HG03097 (cell line): ENCODE results near the gene SLC35F4.
"Not testable (repeated sequence)": the region's sequence is repeated elsewhere in the genome, so short reads cannot be mapped to it uniquely, and the experiment has no call there.

ENCODE experiments used
- ATAC-seq: cut with Tn5 transposase; IDR thresholded peaks from one replicate; pipeline ENCODE4 v1.9.1; 2021; ENCODE audit not compliant: unreplicated experiment, low FRiP score

Gene SLC35F4

GRCh38 chr14:57865403-57866198, at the start of gene SLC35F4:
Gene SLC35F4, minus strand, starts transcription at chr14:57866092.
- ATAC-seq, result no peak

GRCh38 chr14:57909626-57910025, 43.7 kb upstream of the SLC35F4 start:
- ATAC-seq, result no peak

- ATAC-seq, result no peak
Measured at GRCh38 chr14:57903954-57904353, 38.1 kb upstream of the SLC35F4 start.

GRCh38 chr14:57898837-57899572, 33.1 kb upstream of the SLC35F4 start:
- ATAC-seq, result no peak

GRCh38 chr14:57897144-57897748, 31.4 kb upstream of the SLC35F4 start:
- ATAC-seq, result no peak

- no peak for ATAC-seq
Measured at GRCh38 chr14:57889245-57889644, 23.4 kb upstream of the SLC35F4 start.

- ATAC-seq, result no peak
Measured at GRCh38 chr14:57884175-57884574, 18.3 kb upstream of the SLC35F4 start.

GRCh38 chr14:57883061-57883460, 17.2 kb upstream of the SLC35F4 start:
- ATAC-seq, result no peak

GRCh38 chr14:57879516-57879915, 13.6 kb upstream of the SLC35F4 start:
- ATAC-seq, result no peak

GRCh38 chr14:57875985-57876384, 10.1 kb upstream of the SLC35F4 start:
- ATAC-seq, result no peak

GRCh38 chr14:57875296-57875695, 9.4 kb upstream of the SLC35F4 start:
- ATAC-seq, result no peak

GRCh38 chr14:57871459-57872080, 5.7 kb upstream of the SLC35F4 start:
- peak; percentile 79 for ATAC-seq

- ATAC-seq, result no peak
Measured at GRCh38 chr14:57870686-57871457, 5.0 kb upstream of the SLC35F4 start.

GRCh38 chr14:57869617-57870016, 3.7 kb upstream of the SLC35F4 start:
- no peak for ATAC-seq

- no peak for ATAC-seq
Measured at GRCh38 chr14:57866199-57866705, 360 bp upstream of the SLC35F4 start.

- ATAC-seq, result no peak
Measured at GRCh38 chr14:57865066-57865402, 858 bp downstream of the SLC35F4 start.

- ATAC-seq, result no peak
Measured at GRCh38 chr14:57864659-57865058, 1.2 kb downstream of the SLC35F4 start.

GRCh38 chr14:57863471-57863870, 2.4 kb downstream of the SLC35F4 start:
- ATAC-seq, result no peak

- ATAC-seq, result not testable (repeated sequence)
Measured at GRCh38 chr14:57855666-57856065, 10.2 kb downstream of the SLC35F4 start.

- no peak for ATAC-seq
Measured at GRCh38 chr14:57854571-57854970, 11.3 kb downstream of the SLC35F4 start.
